GM21619 (cell line): ENCODE results near the gene SKIC2.
"Not testable (repeated sequence)": the region's sequence is repeated elsewhere in the genome, so short reads cannot be mapped to it uniquely, and the experiment has no call there.

Experiments
- ATAC-seq: cut with Tn5 transposase; IDR thresholded peaks from one replicate; pipeline ENCODE4 v1.9.1; 2021; ENCODE audit not compliant: unreplicated experiment

SKIC2 gene

DNA sequence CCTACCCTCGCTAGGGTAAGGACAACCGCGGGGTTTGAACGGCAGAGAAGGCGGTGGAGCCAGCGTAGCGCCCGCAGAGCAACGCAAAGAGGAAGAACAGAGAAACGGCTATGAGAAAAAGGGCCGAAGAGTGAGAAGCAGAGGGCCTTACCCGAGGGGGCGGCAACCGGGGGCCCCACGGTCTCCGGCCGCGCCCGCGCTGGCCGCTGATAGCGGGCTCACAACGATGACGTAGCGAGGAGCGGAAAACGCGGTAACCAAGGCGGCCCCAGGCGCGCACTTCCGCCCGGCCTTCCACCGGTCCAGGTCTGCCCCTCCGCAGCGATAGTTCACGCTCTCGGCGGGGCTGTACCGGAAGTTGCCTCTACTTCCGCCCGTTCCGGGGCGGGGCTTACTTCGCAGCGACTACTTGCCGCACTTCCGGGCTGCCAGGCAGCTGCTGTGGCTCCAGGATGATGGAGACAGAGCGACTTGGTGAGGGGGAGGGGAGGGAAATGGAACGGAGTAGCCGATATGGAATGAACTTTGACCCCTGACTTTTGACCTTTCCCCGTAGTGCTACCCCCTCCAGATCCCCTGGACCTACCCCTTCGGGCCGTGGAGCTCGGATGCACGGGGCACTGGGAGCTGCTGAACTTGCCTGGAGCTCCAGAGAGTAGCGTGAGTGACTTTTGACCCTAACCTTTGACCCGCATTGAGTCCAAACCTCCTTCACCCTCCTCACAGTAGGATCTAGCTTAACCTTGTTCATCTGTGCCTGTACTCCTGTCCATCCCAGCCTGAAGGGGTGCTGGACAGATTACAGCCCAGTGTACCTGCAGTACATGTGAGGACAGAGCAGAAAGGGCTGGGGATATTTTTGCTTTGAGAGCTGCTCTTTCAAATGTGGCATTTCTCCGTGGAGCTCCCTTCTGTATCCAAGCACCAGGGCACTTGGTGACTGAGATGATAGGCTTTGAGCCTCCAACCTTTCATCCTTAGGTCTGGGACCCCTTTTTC, at the start of gene SKIC2, which contains the start of gene NELFE:
Gene SKIC2 (plus strand): TSS at position 435 of the 999 bp plus-strand sequence. CDS start 18 bp downstream, at position 453.
Gene NELFE (minus strand): TSS at position 231 of the 999 bp plus-strand sequence. CDS start 525 bp downstream, outside the sequence.
- peak; percentile 96 for ATAC-seq

DNA sequence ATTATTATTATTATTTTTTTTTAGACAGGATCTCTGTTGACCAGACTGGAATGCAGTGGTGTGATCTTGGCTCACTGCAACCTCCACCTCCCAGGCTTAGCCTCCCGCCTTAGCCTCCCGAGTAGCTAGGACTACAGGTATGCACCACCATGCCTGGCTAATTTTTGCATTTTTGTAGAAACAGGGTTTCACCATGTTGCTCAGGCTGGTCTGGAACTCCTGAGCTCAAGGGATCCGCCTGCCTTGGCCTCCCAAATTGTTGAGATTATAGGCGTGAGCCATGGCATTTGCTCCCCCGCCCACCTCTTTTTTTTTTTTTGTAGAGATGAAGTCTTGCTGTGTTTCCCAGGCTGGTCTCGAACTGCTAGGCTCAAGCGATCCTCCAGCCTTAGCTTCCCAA, 49.7 kb upstream of the SKIC2 start:
- not testable (repeated sequence) for ATAC-seq

DNA sequence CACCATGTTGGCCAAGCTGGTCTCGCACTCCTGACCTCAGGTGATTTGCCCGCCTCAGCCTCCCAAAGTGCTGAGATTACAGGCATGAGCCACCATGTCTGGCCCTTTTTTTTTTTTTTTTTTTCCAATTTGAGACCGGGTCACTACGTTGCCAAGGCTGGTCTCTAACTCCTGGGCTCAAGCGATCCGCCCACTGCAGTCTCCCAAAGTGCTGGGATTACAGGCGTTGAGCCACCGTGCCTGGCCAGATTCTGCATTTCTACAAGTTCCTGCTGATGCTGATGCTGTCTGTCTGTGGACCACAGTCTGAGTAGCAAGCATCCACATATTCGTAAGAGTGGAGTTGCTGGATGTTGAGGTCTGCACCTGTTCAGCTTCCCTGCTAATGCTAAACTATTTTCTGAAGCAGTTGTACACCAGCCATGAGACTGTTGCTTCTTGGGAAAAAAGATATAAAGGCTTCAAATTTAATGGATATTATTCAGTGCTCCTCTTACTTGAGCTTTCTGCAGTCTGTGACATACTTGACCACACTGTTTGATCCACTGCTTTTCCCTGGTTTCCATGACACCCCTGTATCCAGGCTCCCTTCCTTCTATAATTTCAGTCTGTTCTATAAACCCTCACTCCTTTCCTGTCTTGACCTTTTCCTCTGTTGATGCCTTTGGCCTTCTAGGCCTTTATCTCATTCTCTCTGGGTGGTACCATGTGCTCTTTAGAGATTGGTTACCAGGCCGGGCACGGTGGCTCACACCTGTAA, 47.0 kb upstream of the SKIC2 start:
- no peak for ATAC-seq

DNA sequence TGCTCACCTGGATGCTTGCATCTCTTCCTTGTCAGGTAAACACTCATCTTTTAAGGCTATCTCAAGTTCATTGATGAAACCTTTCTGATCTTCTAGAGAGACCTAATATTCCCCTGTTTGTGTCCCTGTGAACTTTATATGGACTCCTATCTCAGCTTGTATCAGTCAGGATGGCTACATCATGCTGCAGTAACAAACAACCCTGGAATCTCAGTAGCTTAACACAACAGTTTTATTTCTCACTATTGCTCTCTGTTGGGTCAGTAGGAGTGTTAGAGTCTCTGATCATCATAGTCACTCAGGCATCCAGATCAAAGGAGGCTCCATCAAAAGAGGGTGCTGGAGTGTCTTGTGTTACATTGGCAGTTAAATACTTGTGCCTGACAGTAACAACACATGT, 43.6 kb upstream of the SKIC2 start:
- ATAC-seq, result no peak

DNA sequence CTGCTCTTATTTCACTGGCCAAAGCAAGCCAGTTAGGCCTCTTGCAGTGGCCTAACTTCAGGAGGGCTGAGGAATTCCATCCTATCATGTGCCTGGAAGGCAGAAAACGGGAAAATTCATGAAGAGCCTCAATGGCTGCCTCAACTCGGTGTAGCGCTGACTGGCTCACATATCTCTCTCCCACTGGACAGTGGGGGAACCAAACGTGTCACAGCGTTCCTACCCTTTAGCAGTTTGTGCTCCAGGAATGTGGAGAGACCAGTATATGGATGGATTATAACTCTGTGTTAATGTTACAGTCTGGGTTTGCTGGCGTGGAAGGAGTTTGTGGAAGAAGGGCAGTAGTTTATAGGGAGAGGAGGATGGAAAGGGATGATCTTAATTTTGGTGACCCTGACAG, 43.2 kb upstream of the SKIC2 start:
- no peak for ATAC-seq

DNA sequence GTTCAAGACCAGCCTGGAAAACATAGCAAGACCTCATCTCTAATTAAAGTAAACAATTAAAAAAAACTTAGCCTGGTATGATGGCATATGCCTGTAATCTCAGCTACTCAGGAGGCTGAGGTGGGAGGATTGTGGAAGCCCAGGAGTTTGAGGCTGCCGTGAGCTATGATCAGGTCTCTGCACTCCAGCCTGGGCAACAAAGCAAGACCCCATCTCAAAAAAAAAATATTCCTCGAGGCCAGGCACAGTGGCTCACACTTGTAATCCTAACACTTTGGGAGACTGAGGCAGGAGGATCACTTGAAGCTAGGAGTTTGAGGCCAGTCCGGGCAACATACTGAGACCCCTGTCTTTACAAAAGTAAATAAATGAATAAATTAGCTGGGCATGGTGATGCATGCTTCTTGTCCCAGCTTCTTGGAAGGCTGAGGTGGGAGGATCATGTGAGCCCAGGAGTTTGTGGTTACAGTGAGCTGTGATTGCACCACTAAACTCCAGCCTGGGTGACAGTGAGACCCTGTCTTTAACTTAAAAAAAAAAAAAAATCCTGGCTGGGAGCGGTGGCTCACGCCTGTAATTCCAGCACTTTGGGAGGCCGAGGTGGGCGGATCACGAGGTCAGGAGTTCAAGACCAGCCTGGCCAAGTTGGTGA, 40.8 kb upstream of the SKIC2 start:
- ATAC-seq, result no peak

DNA sequence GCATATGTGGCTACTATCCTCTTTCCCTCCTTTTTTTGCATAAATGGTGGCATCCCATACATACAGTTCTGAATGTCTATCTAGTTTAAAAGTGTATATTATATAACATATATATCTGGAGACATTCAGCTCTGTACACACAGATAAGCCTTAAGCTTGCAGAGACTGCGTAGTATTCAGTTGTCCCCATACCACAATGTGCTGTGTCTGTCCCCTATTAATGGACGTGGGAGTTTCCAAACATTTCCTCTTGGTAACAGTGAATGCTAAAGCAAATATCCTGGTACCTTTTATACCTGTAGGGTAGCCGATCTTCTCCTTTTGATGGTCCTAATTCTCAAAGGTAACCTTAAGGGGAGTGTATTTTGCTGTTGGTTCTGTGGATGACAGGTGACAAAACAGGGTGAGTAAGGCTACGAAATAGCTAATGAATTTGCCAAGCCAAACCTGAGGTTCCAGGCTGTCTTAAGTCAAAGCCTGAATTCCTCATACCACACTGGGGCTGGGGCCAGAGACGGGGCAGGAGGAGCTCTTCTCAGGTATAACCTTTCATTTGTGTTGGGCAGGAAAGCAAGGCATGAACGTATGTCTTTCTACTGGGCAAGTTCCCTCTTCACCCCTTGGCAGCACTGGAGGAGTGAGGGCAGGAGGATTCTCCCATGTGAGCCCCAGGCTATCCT, 39.2 kb upstream of the SKIC2 start:
- ATAC-seq, result no peak

DNA sequence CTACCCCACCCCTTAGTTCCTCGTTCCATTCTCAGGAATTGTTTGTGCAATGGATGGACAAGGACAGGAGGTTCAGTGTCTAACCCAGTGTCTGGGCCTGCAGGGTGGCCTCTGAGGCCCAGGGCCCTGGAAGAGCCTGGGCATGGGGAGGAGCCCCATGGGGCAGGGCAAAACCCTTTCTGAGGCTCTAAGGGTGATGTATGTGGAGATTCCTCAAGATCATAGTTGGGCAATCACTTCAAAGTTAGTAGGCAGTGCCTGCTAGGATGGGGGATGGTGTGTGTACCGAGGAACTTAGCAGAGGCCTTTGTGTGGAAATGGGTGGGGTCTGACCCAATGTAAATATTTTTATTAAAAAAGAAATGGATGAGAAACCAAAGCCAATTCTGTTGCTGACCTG, 38.2 kb upstream of the SKIC2 start:
- no peak for ATAC-seq

DNA sequence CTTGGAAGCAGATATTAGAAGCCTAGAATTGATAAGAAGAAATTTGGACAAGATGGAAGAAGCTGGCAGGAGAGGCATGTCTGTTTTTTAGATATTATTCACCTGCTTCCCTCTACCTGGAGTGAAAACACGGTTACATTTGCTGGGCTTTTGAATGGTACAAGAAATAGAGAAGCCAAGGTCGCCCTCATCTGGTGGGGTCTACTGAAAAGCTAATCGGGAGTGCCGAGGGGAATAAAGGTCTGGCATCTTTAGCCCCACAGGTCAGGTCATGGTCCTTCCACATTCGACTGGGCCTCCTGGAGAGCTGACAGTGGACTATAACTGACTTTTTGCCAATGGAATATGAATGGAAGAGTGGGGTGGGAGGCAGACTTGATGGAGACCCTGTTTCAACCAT, 36.0 kb upstream of the SKIC2 start:
- ATAC-seq, result no peak

DNA sequence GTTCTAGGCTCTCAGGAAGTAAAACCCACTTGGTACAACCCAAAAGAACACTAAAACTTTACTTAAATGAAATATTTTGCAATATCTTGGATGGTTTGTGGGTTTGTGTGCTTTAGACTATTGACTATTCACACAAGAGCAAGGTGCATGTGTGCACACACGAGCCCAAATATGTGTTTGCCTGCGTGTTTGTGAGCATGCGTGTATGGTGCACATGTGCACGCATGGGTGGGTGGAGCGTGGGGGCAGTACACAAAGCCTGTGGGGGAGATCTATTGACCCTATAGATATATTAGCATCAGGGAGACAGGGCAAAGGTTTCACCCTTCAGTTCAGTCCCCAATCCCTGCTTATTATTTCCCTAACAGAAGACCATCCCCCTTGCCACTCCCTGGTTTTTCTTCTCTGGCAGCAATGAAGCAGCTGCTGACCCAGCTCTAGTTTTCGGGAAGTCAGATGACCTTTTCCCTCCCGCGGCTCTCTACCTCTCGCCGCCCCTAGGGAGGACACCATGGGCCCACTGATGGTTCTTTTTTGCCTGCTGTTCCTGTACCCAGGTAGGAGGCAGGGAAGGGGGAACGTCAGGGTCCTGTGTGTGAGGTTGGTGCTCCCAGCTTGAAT, 31.6 kb upstream of the SKIC2 start, which contains the start of gene C2:
Gene C2 (plus strand): TSS at position 476 of the 621 bp plus-strand sequence. CDS start 36 bp downstream, at position 512.
- ATAC-seq, result no peak

DNA sequence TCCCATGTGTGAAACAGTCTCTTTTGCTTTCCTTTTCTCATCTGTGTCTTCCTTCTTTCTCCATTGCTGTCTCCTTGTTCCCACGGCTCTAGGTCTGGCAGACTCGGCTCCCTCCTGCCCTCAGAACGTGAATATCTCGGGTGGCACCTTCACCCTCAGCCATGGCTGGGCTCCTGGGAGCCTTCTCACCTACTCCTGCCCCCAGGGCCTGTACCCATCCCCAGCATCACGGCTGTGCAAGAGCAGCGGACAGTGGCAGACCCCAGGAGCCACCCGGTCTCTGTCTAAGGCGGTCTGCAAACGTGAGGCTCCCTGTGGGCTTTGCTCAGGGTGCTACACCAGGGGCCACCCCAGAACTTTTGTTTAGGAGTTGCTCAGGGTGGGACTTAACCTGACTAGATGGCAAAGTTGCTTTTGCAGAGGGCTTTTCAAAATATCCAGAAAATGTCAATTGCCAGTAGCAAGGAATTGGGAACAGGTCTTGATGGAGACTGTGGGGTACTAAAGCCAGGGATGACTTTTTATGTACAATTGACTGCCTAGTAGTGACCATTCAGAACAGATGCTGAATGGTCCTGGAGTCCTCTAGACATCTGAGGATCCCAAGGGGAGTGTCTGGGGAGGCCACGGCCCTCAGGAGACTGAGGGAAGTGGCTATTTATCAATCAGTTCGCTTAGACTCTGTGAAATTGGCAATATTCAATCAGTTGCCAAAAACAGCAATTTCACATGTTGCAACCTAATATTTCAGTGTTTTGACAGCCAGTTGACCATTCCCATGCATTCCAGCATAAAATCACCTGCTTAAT, 30.9 kb upstream of the SKIC2 start:
- ATAC-seq, result no peak

DNA sequence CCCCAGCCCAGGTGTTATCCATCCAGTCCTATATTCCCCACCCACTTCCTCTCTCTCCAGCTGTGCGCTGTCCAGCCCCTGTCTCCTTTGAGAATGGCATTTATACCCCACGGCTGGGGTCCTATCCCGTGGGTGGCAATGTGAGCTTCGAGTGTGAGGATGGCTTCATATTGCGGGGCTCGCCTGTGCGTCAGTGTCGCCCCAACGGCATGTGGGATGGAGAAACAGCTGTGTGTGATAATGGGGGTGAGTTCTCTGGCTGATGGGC, 30.4 kb upstream of the SKIC2 start:
- no peak for ATAC-seq

DNA sequence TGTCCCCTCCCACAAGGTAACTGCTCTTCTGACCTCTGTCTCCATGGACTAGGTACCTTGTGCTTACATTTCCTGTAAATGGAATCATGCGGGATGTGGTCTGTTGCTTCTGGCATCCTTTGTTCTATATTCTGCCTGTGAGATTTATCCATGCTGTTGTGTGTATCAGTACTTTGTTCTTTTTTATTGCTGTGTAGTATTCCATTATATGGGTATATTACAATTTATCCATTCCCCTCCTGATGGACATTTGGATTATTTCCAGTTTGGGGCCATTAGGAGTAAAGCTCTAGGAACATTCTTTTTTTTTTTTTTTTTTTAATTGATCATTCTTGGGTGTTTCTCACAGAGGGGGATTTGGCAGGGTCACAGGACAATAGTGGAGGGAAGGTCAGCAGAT, 28.0 kb upstream of the SKIC2 start:
- no peak for ATAC-seq

DNA sequence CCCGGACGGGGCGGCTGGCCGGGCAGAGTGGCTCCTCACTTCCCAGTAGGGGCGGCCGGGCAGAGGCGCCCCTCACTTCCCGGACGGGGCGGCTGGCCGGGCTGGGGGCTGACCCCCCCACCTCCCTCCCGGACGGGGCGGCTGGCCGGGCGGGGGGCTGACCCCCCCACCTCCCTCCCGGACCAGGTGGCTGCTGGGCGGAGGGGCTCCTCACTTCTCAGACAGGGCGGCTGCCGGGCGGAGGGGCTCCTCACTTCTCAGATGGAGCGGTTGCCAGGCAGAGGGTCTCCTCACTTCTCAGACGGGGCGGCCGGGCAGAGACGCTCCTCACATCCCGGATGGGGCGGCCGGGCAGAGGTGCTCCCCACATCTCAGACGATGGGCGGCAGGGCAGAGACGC, 26.8 kb upstream of the SKIC2 start:
- ATAC-seq, result not testable (repeated sequence)

DNA sequence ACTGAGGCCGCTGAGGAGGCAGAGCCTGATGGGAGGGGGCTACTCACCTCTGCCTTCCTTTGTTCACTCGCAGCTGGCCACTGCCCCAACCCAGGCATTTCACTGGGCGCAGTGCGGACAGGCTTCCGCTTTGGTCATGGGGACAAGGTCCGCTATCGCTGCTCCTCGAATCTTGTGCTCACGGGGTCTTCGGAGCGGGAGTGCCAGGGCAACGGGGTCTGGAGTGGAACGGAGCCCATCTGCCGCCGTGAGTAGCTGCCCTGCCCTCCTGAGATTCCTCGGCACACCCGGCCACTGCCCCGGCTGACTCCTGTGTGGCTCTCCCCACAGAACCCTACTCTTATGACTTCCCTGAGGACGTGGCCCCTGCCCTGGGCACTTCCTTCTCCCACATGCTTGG, 25.4 kb upstream of the SKIC2 start:
- no peak for ATAC-seq

DNA sequence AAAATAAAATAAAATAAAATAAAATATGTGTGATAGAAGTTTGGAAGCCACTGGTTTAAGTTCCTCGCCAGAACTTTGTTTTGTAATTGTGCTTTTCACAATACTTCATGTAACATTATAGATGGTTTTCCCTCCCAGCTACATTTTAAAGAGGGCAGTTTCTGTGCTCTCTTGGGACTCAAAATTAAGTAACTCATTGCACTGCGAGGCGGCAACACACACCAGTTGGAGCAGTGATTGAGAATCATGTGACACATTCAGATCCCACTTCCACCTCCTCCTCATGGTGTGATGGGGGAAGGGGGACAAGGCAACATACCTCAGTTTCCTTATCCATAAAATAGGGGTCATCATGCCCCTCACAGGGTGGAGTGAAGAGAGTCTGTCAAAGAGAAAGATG, 24.0 kb upstream of the SKIC2 start:
- no peak for ATAC-seq

DNA sequence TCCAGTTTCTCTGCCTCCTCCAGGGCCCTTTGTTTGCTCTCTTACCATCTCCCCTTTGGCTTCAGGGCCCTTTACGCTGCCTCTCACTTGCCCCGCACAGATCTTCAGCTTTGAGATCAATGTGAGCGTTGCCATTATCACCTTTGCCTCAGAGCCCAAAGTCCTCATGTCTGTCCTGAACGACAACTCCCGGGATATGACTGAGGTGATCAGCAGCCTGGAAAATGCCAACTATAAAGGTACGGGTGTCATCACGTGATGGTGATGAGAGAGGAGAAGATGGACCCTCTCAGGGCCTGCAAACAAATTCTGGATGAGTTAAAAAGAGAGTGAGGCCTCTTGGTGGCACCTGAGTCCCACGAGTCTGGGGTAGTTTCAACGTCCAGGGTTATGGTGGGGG, 23.2 kb upstream of the SKIC2 start:
- ATAC-seq, result no peak

DNA sequence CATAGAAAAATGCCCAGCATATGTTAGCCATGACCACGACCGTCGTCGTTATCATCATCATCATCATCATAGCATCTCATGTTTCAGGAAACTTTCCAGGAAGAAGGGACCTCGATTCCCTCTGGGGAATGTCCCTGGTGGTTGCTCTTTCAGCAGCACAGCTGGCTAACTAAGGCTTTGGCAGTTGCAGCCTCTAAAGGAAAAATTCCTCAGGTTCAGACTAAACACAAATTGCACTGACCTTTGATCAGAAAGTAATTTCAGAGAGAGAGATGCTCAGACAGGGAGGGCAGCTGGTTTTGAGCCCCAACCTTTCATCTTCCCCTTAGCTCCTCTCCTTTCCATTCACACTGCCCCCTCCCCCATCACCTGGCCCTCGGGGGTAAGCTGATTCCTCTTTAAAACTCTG, 18.7 kb upstream of the SKIC2 start:
- ATAC-seq, result no peak

DNA sequence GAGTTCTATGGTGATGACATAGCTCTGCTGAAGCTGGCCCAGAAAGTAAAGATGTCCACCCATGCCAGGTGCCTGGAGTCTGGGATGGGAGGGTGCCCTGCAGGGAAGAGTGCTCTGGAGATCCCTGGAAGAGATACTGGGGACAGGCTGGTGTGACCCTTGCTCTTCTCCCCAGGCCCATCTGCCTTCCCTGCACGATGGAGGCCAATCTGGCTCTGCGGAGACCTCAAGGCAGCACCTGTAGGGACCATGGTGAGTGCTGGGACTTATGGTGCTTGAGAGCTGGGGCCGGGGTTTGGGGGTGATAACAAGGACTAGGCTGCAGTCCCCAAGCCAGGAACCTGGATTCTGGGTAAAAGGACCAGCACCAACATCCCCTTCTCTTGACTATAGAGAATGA, 15.2 kb upstream of the SKIC2 start:
- no peak for ATAC-seq

DNA sequence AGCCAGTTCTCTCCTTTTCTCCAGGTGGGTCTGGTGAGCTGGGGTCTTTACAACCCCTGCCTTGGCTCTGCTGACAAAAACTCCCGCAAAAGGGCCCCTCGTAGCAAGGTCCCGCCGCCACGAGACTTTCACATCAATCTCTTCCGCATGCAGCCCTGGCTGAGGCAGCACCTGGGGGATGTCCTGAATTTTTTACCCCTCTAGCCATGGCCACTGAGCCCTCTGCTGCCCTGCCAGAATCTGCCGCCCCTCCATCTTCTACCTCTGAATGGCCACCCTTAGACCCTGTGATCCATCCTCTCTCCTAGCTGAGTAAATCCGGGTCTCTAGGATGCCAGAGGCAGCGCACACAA, 13.8 kb upstream of the SKIC2 start:
- no peak for ATAC-seq
